ENCODE results near the gene RANBP9. TPM values are rescaled to one million over a fixed set of nuclear protein-coding genes. Genes with fewer than 3 reads are reported as not detected.

The RANBP9 gene
- total RNA-seq, 4 donors from 2014 or later, result 44.7 to 93.1 (median 63.3) TPM

GRCh38 chr6:13655700-13656099 is 55.9 kb downstream of the RANBP9 start:
- Histone ChIP-seq H3K9me3 (no peaks in the 10 kb centered on the region), H3K4me3 (no peak overlapping the region), H3K27me3 (no peaks in the 10 kb centered on the region), H3K4me1 (peaks cover 9 to 15% of the 10 kb centered on the region in 2 donors), H3K27ac (no peak overlapping the region), H3K36me3 (peaks cover 0 to 7% of the 10 kb centered on the region in 2 donors)
- ATAC-seq (no peak), DNase-seq (no peak)
- TF ChIP-seq CTCF (IDR thresholded peaks at IDR 0.05 in 4 of 5, conservative IDR thresholded peaks at IDR 0.05 in 1 of 5), result no peak
- TF ChIP-seq POLR2A (IDR thresholded peaks at IDR 0.05), result no peak
- in situ Hi-C loops (cut with MboI; ENCODE audit: low sequenced_read_pairs in 4 of 4) (no loop called here), intact Hi-C loops (cut with DNase I; ENCODE audit: low total_unique reads) (no loop called here)

GRCh38 chr6:13654496-13654895 is 57.1 kb downstream of the RANBP9 start:
- ATAC-seq (no peak), DNase-seq (no peak)
- intact Hi-C loops (cut with DNase I; ENCODE audit: low total_unique reads) (no loop called here), in situ Hi-C loops (cut with MboI; ENCODE audit: low sequenced_read_pairs in 4 of 4) (no loop called here)
- Histone ChIP-seq H3K4me1 (peaks cover 4 to 9% of the 10 kb centered on the region in 2 donors), H3K27me3 (no peaks in the 10 kb centered on the region), H3K27ac (no peak overlapping the region), H3K9me3 (no peaks in the 10 kb centered on the region), H3K4me3 (no peak overlapping the region), H3K36me3 (peaks cover 0 to 9% of the 10 kb centered on the region in 2 donors)
- TF ChIP-seq CTCF (IDR thresholded peaks at IDR 0.05 in 4 of 5, conservative IDR thresholded peaks at IDR 0.05 in 1 of 5), result no peak
- TF ChIP-seq POLR2A (IDR thresholded peaks at IDR 0.05), result no peak

GRCh38 chr6:13653296-13653695 is 58.3 kb downstream of the RANBP9 start:
- no peaks in the 10 kb centered on the region for H3K9me3 ChIP-seq
- in situ Hi-C loops (cut with MboI; ENCODE audit: low sequenced_read_pairs in 4 of 4), result no loop called here
- no peak overlapping the region for H3K27ac ChIP-seq
- ATAC-seq, result no peak
- H3K4me1 ChIP-seq, result peaks cover 2 to 4% of the 10 kb centered on the region in 2 donors
- H3K36me3 ChIP-seq, result peaks cover 0 to 9% of the 10 kb centered on the region in 2 donors
- TF ChIP-seq CTCF (IDR thresholded peaks at IDR 0.05 in 4 of 5, conservative IDR thresholded peaks at IDR 0.05 in 1 of 5) (no peak), POLR2A (IDR thresholded peaks at IDR 0.05) (no peak)
- H3K4me3 ChIP-seq, result no peak overlapping the region
- H3K27me3 ChIP-seq, result no peaks in the 10 kb centered on the region
- no peak for DNase-seq
- intact Hi-C loops (cut with DNase I; ENCODE audit: low total_unique reads), result no loop called here

DNA sequence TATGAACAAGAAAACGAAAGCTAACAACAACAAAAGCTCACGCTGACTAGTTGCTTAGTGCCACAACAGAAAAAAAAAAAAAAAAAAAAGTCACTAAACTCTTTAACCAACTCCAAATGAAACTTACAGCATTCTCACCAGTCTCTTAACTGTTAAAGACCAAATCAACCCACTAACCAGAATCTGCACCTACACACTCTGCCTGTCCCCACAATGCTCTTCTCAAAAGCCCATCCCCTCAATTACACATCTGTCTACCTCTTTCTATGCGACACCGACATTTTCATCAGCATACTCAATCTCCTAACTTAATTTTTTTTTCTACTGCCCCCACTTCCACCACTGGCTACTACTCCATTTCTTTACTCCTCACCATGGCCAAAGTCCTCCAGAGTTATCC is 62.2 kb downstream of the RANBP9 start:
- no peak for DNase-seq
- Histone ChIP-seq H3K4me3 (no peak overlapping the region), H3K9me3 (no peaks in the 10 kb centered on the region), H3K36me3 (peaks cover 0 to 10% of the 10 kb centered on the region in 2 donors), H3K27me3 (no peaks in the 10 kb centered on the region), H3K4me1 (no peaks in the 10 kb centered on the region), H3K27ac (no peak overlapping the region)
- no peak for ATAC-seq
- TF ChIP-seq CTCF (IDR thresholded peaks at IDR 0.05 in 4 of 5, conservative IDR thresholded peaks at IDR 0.05 in 1 of 5) (no peak), POLR2A (IDR thresholded peaks at IDR 0.05) (no peak)
- in situ Hi-C loops (cut with MboI; ENCODE audit: low sequenced_read_pairs in 4 of 4) (loop anchor here in 1 of 4 donors (25.0 kb wide), 1 partner anchor 113 kb away; no protein-coding TSS in a partner anchor), intact Hi-C loops (cut with DNase I; ENCODE audit: low total_unique reads) (no loop called here)

DNA sequence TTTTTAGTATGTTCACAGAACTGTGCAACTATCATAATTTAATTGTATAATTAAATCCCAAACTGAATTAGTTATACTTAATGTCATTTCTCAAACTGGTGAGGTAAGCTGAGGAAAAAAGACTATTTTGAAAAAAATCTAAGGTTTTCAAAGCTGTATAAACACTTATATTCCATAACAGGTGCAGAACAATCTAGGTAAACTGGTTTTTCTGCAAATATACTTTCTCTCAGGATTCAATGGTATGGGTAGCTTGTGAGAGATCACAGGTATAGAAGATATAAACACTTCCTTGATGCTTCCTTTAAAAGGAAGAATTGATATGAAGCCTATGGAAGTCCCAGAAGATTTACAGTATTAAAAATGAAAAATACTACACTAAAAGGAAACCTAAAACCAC is 62.8 kb downstream of the RANBP9 start:
- H3K4me3 ChIP-seq, result no peak overlapping the region
- no peak overlapping the region for H3K27ac ChIP-seq
- no peak for DNase-seq
- H3K9me3 ChIP-seq, result no peaks in the 10 kb centered on the region
- H3K4me1 ChIP-seq, result no peaks in the 10 kb centered on the region
- intact Hi-C loops (cut with DNase I; ENCODE audit: low total_unique reads), result no loop called here
- no peak for ATAC-seq
- H3K27me3 ChIP-seq, result no peaks in the 10 kb centered on the region
- in situ Hi-C loops (cut with MboI; ENCODE audit: low sequenced_read_pairs in 4 of 4), result loop anchor here in 1 of 4 donors (25.0 kb wide), 1 partner anchor 113 kb away; no protein-coding TSS in a partner anchor
- H3K36me3 ChIP-seq, result peaks cover 0 to 15% of the 10 kb centered on the region in 2 donors
- TF ChIP-seq CTCF (IDR thresholded peaks at IDR 0.05 in 4 of 5, conservative IDR thresholded peaks at IDR 0.05 in 1 of 5), result no peak
- TF ChIP-seq POLR2A (IDR thresholded peaks at IDR 0.05), result no peak

Measured in gastrocnemius medialis (tissue), 4 donors.